K562 (cell line): ENCODE results near the gene TMCC2. TPM values are rescaled to one million over a fixed set of nuclear protein-coding genes. Genes with fewer than 3 reads are reported as not detected.

Experiments
- ATAC-seq: fragments of 200-7000 bp; cut with Tn5 transposase; 3 replicates; pipeline ENCODE4 v1.9.1; 2020; ENCODE audit warnings: moderate library complexity
- BruUV-seq: library from RNA; stranded (reverse); fragments of 400-500 nt; replicated peaks from 2 replicates; lab custom pipeline; 2021; lab: Mats Ljungman, UMichigan
- CTCF ChIA-PET: fragments of 300-600 bp; formaldehyde crosslinking; extraction: SDS; loops from one replicate; lab custom pipeline; 2021; ENCODE audit warnings: low intra/inter-chr PET ratio; lab: Yijun Ruan, JAX
- POLR2A ChIA-PET: fragments of 300-600, 350-650 bp; sonication (Branson Sonifier 250); formaldehyde crosslinking; extraction: SDS; loops from one replicate; lab custom pipeline; 2021; ENCODE audit warnings: antibody characterized with exemption, inconsistent platforms; lab: Yijun Ruan, JAX
- DNase-seq, 4 experiments: peaks; one replicate each; pipeline versions ENCODE4 v3.0.0 to v3.0.0-alpha.2; 2011 to 2018; ENCODE audit warnings: low spot score in 3 of 4, mixed read lengths in 3 of 4; ENCODE audit errors: extremely low read depth in 1 of 4
- FAIRE-seq: peaks from 2 replicates; lab custom pipeline; 2011; peaks lifted over from hg19 to GRCh38; lab: Jason Lieb, UNC
- H2AFZ ChIP-seq: 2 replicates; pipeline ENCODE4 v1.6.0; 2011; ENCODE audit warnings: low read depth, low read length, control low read depth, inconsistent platforms
- H3K27ac ChIP-seq: fragments of 200-600 bp; 3 replicates; pipeline ENCODE4 v1.8.0; 2011; ENCODE audit warnings: low read depth, mild to moderate bottlenecking, control low read depth, inconsistent platforms, low read length, moderate library complexity, mixed read lengths; ENCODE audit errors: extremely low read depth
- H3K27me3 ChIP-seq, 2 experiments: fragments of 300-600 bp in 1 of 2; 2 replicates in 1 of 2; 3 replicates in 1 of 2; pipeline versions ENCODE4 v1.6.0 to v1.8.0; 2011; ENCODE audit warnings: inconsistent platforms in 2 of 2, low read length in 2 of 2, mild to moderate bottlenecking in 1 of 2, mixed read lengths in 1 of 2, moderate library complexity in 1 of 2; ENCODE audit not compliant: control insufficient read depth in 2 of 2, insufficient read depth in 2 of 2
- H3K36me3 ChIP-seq: fragments of 300-600 bp; 3 replicates; pipeline ENCODE4 v1.8.0; 2011; ENCODE audit warnings: mild to moderate bottlenecking, low read length, inconsistent platforms; ENCODE audit not compliant: control insufficient read depth, insufficient read depth
- H3K4me1 ChIP-seq, 2 experiments: fragments of 200-600 bp in 1 of 2; replicated peaks in 1 of 2; 2 replicates in 1 of 2; 3 replicates in 1 of 2; pipeline versions ENCODE4 v1.5.1 to v1.8.0; 2011; ENCODE audit warnings: inconsistent platforms in 2 of 2, low read length in 2 of 2, mild to moderate bottlenecking in 1 of 2, mixed read lengths in 1 of 2, moderate library complexity in 1 of 2; ENCODE audit not compliant: control insufficient read depth in 2 of 2, insufficient read depth in 2 of 2
- H3K4me2 ChIP-seq: 2 replicates; pipeline ENCODE4 v1.6.1; 2011; ENCODE audit warnings: low read length, control low read depth, inconsistent platforms, mixed read lengths; ENCODE audit not compliant: insufficient read depth
- H3K4me3 ChIP-seq: fragments of 200-600 bp; sonication (generic), shearing (Covaris generic); 2 replicates; pipeline ENCODE4 v1.5.1; 2016; ENCODE audit warnings: control low read depth, inconsistent platforms
- H3K79me2 ChIP-seq: fragments of 200-600 bp; 3 replicates; pipeline ENCODE4 v1.8.0; 2011; ENCODE audit warnings: low read length, inconsistent platforms; ENCODE audit not compliant: control insufficient read depth, insufficient read depth
- H3K9ac ChIP-seq, 2 experiments: 2 replicates each; pipeline versions ENCODE4 v1.6.0 to v1.6.1; 2011; ENCODE audit warnings: low read depth in 2 of 2, low read length in 2 of 2, control low read depth in 1 of 2, inconsistent platforms in 1 of 2, mild to moderate bottlenecking in 1 of 2, mixed read lengths in 1 of 2; ENCODE audit not compliant: insufficient read depth in 1 of 2
- H3K9me1 ChIP-seq: one replicate; pipeline ENCODE4 v1.6.0; 2011; ENCODE audit warnings: inconsistent platforms, mild to moderate bottlenecking, low read length, moderate library complexity; ENCODE audit not compliant: control insufficient read depth, insufficient read depth
- H3K9me3 ChIP-seq: replicated peaks from 2 replicates; pipeline ENCODE4 v1.5.1; 2011; ENCODE audit warnings: low read depth, low read length, inconsistent platforms; ENCODE audit not compliant: control insufficient read depth, insufficient read depth
- H4K20me1 ChIP-seq: replicated peaks from 2 replicates; pipeline ENCODE4 v1.6.1; 2011; ENCODE audit warnings: low read length, inconsistent platforms, mixed read lengths; ENCODE audit not compliant: control insufficient read depth, insufficient read depth
- DDX20 ChIP-seq: fragments of 450-650 bp; IDR thresholded peaks from 2 replicates; pipeline ENCODE4 v1.6.1; 2016; ENCODE audit warnings: missing genetic modification characterization, low read depth, mild to moderate bottlenecking, missing compliant biosample characterization, moderate library complexity
- KLF13 ChIP-seq: fragments of 450-650 bp; IDR thresholded peaks from 2 replicates; pipeline ENCODE4 v1.6.1; 2016; ENCODE audit warnings: missing genetic modification characterization, low read depth, mild to moderate bottlenecking, missing compliant biosample characterization, moderate library complexity, borderline replicate concordance
- NBN ChIP-seq: fragments of 450-650 bp; IDR thresholded peaks from 2 replicates; pipeline ENCODE4 v1.6.1; 2016; ENCODE audit warnings: low read depth, mild to moderate bottlenecking
- ZBTB2 ChIP-seq: fragments of 450-650 bp; IDR thresholded peaks from 2 replicates; pipeline ENCODE4 v1.6.1; 2016; ENCODE audit warnings: antibody characterized with exemption
- ZFP36 ChIP-seq: fragments of 150-350 bp; IDR thresholded peaks from 2 replicates; pipeline ENCODE4 v1.6.1; 2018; ENCODE audit warnings: low read length, low read depth; ENCODE audit not compliant: partially characterized antibody
- ZNF764 ChIP-seq: fragments of 250-450 bp; sonication (Bioruptor Pico); IDR thresholded peaks from 2 replicates; pipeline ENCODE4 v1.4.0; 2020; ENCODE audit warnings: low read depth, mild to moderate bottlenecking, moderate library complexity
- WGBS: fragments of 100-300 bp; shearing (Covaris generic); methylation state at CpG from one replicate; pipeline ENCODE4 v1.1.6; 2016; ENCODE audit warnings: low coverage, mixed read lengths; ENCODE audit not compliant: insufficient coverage; ENCODE audit errors: missing lambda C conversion rate; 5-methylcytosine and 5-hydroxymethylcytosine counted together
- in situ Hi-C: fragments of 300-500 bp; cut with MboI; formaldehyde crosslinking; loops from 4 replicates; pipeline ENCODE4 v1.15.0; 2018; ENCODE audit warnings: inconsistent platforms, mixed read lengths
- intact Hi-C: fragments of 100-400 bp; cut with micrococcal nuclease; formaldehyde crosslinking; loops from 2 replicates; pipeline ENCODE4 v1.14.2; 2022
- polyA plus RNA-seq, 8 experiments: library from polyadenylated mRNA; depleted of rRNA in 4 of 8; stranded (reverse) in 5 of 8; unstranded in 3 of 8; fragments of >200 nt; fragmentation: Nextera tagmentation in 2 of 8; fragmentation: Illumina TruSeq in 1 of 8; extraction: Ambion mirVana in 2 of 8; extraction: Trizol in 1 of 8; gene quantifications; 2 replicates each; pipeline versions ENCODE4 v1.2.1 to v1.2.3, GENCODE V29; 2011 to 2014; ENCODE audit warnings: inconsistent platforms in 1 of 8, missing spikeins in 1 of 8
- total RNA-seq, 7 experiments: library from RNA; depleted of rRNA in 6 of 7; stranded (reverse); fragments of >200 nt in 6 of 7; fragmentation: Illumina TruSeq in 2 of 7; extraction: Trizol in 2 of 7; gene quantifications; 2 replicates each; pipeline versions ENCODE4 v1.2.1 to v1.2.3, GENCODE V29; 2011 to 2021; ENCODE audit warnings: low replicate concordance in 1 of 7
- TF ChIP-seq, protein P1 (sequence below): sonication (generic); formaldehyde crosslinking; IDR thresholded peaks from 2 replicates; pipeline ENCODE4 v1.8.1; 2023; ENCODE audit warnings: mild to moderate bottlenecking, missing genetic modification reagents

The TMCC2 gene
- total and polyA plus RNA-seq, 9 of the 15 experiments (the other 6 are each of a cell fraction or from before 2014, with no cell fraction given) = 0.06 to 1.8 (median 0.98) TPM

DNA sequence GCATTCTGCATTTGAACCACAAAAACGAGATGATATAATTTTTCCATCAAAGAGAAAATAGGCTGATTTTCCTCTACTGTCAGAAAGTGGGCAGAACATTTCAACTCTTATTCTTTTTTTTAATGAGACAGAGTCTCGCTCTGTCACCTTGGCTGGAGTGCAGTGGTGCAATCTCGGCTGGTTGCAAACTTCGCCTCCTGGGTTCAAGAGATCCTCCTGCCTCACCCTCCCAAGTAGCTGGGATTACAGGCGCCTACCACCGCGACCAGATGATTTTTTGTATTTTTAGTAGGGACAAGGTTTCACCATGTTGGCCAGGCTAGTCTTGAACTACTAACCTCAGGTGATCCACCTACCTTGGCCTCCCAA, 27.8 kb upstream of the TMCC2 start:
- in situ Hi-C loops = no loop called here
- Histone ChIP-seq H3K4me3 (no peak overlapping the region), H3K79me2 (peaks cover 31% of the 10 kb centered on the region), H3K4me1 (peaks cover 0 to 14% of the 10 kb centered on the region in 2 experiments; a peak in 4 of 5 replicates), H3K9me3 (no peaks in the 10 kb centered on the region), H3K9me1 (no peaks in the 10 kb centered on the region), H3K36me3 (no peaks in the 10 kb centered on the region), H4K20me1 (no peaks in the 10 kb centered on the region; the same call in 1 of the 2 replicates), H2AFZ (no peak overlapping the region), H3K4me2 (no peak overlapping the region), H3K9ac (no peak overlapping the region), H3K27ac (no peak overlapping the region), H3K27me3 (no peaks in the 10 kb centered on the region)
- no TSS peak for BruUV-seq
- ATAC-seq = no peak
- no peak for DNase-seq
- FAIRE-seq = no peak
- WGBS = 73% methylated on average over 7 of the region's 7 CpGs
- intact Hi-C loops = loop anchor here (5.0 kb wide), 2 partner anchors 58 to 78 kb away; partner anchors contain the start of gene RBBP5
- ChIA-PET CTCF (interaction anchor here (0.8 kb wide), 1 partner anchor 211 kb away, joined by 4 read pairs; no protein-coding TSS in a partner anchor), POLR2A (interaction anchor here (0.5 to 2.6 kb wide), 14 partner anchors 8 to 744 kb away, joined by 3 to 14 read pairs (median 4); partner anchors contain the start of genes RBBP5 and SLC26A9)
- no peak for TF ChIP-seq DDX20
- TF ChIP-seq ZNF764 = no peak
- no peak for TF ChIP-seq ZBTB2
- TF ChIP-seq, protein P1, sequence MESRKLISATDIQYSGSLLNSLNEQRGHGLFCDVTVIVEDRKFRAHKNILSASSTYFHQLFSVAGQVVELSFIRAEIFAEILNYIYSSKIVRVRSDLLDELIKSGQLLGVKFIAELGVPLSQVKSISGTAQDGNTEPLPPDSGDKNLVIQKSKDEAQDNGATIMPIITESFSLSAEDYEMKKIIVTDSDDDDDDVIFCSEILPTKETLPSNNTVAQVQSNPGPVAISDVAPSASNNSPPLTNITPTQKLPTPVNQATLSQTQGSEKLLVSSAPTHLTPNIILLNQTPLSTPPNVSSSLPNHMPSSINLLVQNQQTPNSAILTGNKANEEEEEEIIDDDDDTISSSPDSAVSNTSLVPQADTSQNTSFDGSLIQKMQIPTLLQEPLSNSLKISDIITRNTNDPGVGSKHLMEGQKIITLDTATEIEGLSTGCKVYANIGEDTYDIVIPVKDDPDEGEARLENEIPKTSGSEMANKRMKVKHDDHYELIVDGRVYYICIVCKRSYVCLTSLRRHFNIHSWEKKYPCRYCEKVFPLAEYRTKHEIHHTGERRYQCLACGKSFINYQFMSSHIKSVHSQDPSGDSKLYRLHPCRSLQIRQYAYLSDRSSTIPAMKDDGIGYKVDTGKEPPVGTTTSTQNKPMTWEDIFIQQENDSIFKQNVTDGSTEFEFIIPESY (CRISPR knock-in tag) = 0 out of 2 replicates have a peak, but pooled peaks have one; percentile 27
- TF ChIP-seq KLF13 (tag) = no peak
- no peak for TF ChIP-seq ZFP36
- 0 out of 2 replicates have a peak, but pooled peaks have one; percentile 11 for TF ChIP-seq NBN
